Adrenal gland (tissue), 5 donors: ENCODE data around the gene RNLS.

Source experiments
- CTCF ChIP-seq, 6 experiments: fragments of 450-650 bp in 4 of 6; fragments of 200-600 bp in 2 of 6; sonication (generic) in 1 of 6; IDR thresholded peaks; 1 replicate in 5 of 6; 2 replicates in 1 of 6; pipeline versions ENCODE4 v1.5.1 to v1.8.0; 2016 to 2021; ENCODE audit warnings: antibody characterized with exemption in 6 of 6, mild to moderate bottlenecking in 2 of 6, moderate library complexity in 1 of 6
- POLR2A ChIP-seq, 2 donors: fragments of 450-650 bp; IDR thresholded peaks; one replicate each; pipeline ENCODE4 v1.6.1; 2017; ENCODE audit warnings: antibody characterized with exemption in 2 of 2, mild to moderate bottlenecking in 2 of 2, moderate library complexity in 1 of 2
- donor health status: DM: no; HTN: no; CAD: no.

GRCh38 chr10:88395677-88396076 lies 187.4 kb downstream of the RNLS start:
- no peak for TF ChIP-seq CTCF (IDR thresholded peaks at IDR 0.05)
- no peak for TF ChIP-seq POLR2A (IDR thresholded peaks at IDR 0.05)
